Stimulated activated naive CD4-positive, alpha-beta T cell (primary cell): Measurements from ENCODE around the gene FGF12.

Experiments
- DNase-seq, 6 experiments: peaks; one replicate each; lab custom pipeline; 2025; lab: John Stamatoyannopoulos, UW

FGF12 gene

DNA sequence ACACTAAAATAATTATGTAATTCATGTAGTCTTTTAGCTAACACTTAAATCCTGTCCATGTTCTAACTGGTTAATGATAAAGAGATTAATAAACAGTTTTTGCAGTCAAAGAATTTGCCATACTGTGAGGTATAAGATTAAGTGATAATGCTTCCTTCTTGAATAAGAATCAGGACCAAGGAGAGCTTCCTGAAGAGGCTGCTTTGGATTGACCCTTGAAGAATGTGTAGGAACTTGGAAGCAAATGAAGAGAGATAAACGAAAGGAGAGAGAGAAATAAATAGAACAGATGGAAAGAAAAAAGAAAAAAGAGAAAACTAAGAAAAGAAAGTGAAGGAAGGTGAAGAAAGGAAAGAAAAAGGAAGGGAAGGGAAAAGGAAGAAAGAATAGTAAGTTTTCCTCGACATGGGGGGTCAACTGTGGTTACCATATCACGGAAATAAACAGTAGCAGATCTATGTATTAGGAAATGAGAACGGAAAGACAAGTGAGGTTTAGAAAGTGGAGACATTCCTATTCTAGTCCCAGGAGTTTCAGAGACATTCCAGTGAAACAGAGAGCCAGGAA, 539.8 kb downstream of the FGF12 start:
- DNase-seq, result no peak

GRCh38 chr3:192186498-192186897, 540.8 kb downstream of the FGF12 start:
- DNase-seq, result no peak

DNA sequence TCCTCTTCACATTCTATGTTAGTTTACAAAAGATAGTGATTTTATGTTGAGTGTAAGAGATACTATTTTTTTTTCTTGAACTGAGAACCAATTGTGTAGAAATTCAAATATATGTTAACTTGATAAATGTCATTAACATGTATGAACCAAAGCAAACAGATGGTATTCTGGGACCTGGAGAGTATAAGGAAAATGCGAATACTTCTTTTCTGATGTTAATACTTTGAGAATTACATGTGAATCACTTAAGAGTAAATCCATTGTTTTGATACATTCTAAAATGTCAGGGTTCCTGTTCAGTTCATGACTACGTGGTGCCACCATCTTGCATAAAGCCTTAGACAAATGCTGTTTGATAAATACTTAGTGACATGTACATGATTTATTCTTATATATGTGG, 541.3 kb downstream of the FGF12 start:
- DNase-seq, result no peak

- no peak for DNase-seq
Observed at GRCh38 chr3:192183109-192183508, 544.2 kb downstream of the FGF12 start.

- DNase-seq, result no peak
Observed at GRCh38 chr3:192181151-192181550, 546.2 kb downstream of the FGF12 start.

GRCh38 chr3:192177383-192177782, 550.0 kb downstream of the FGF12 start:
- DNase-seq, result no peak

GRCh38 chr3:192174283-192174682, 553.1 kb downstream of the FGF12 start:
- no peak for DNase-seq

DNA sequence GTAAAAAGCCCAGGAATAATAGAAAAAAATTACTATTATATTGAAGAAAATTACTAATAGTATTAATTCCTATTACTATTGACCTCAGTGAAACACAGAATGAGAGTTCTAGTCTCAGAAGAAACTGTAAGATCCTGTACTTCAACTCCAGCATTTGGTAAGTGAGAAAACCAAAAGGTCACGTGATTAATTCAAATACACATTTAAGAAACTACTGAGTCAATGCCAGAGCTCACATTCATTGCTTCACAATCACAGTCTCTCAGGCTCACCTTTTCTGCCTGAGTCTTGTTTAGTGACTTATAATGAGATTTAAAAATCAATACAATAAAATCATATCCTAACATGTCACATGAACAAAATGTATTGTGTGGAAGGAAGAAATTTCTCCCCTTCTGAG, 556.1 kb downstream of the FGF12 start:
- DNase-seq, result no peak

GRCh38 chr3:192170659-192171058, 556.7 kb downstream of the FGF12 start:
- DNase-seq, result no peak

GRCh38 chr3:192170031-192170430, 557.3 kb downstream of the FGF12 start:
- DNase-seq, result no peak

- no peak for DNase-seq
Observed at GRCh38 chr3:192169332-192169915, 557.9 kb downstream of the FGF12 start.

DNA sequence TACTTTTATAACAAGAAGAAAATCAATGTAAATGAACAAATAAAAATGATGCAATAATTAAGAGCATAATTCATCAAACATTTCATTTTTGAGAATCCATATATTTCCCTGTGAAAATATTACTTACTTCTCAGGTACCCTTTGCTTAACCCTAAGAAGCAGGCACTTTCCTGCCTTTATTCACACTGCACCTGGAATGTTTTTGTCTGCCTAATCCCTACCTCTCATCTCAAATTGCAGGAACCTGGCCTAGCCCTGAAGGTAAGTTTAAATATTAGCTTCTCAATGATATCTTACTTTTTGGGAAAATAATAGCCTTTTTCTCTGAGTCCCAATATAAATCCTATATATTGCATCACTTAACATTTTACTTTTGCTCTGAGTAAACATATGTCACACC, 559.1 kb downstream of the FGF12 start:
- DNase-seq, result no peak

DNA sequence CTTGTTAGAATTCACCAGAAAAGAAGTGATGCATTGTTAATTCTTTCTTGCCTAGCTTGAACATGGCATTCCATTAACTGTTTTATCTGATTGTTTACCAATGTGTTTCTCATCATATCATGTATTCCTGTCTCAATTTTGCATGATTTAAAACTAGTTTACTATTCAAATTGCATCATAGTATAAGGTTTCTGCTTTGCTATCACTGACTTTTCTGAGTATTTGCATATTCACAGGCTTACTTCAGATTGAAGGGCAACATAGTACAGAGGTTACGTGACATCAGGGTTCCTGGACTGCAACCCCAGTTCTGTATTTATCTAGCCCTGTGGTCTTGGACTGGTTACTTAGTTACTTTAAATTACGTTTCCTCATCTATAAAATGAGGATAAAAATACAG, 561.8 kb downstream of the FGF12 start:
- DNase-seq, result no peak

DNA sequence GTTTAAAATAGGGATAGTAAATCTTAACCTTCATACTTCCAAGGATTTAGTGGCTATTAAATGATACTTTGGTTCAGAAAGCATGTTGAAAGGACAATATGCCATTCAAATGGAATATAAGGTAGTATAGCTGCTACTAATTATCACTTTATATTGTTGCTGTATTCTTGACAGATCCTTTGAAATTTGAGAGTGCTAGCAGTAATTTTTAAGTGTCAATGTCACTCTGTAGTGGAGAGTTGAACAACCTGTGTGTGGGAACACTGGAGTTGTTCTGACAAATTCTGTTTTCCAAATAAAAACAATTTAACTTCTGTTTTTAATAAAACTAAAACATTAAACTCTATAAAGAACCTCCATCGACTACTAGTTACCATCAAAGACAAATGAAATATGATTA, 565.7 kb downstream of the FGF12 start:
- no peak for DNase-seq

DNA sequence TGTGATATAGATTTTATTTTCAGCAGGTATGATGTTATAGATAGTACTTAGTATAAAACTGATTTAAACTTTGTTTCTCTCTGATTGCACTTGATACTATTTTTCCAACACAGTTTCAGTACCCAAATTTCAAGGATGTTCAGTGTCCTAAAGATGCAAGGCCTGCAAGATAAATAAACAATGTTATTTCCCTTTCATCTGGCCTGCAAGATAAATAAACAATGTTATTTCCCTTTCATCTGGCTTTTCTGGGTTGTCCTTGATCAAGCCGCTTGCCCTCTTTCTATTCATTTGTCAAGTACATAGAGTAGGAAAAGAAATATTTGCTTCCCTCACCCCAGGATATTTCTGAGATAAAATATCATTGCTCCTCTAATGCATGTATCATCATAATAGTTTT, 571.0 kb downstream of the FGF12 start:
- DNase-seq, result no peak

DNA sequence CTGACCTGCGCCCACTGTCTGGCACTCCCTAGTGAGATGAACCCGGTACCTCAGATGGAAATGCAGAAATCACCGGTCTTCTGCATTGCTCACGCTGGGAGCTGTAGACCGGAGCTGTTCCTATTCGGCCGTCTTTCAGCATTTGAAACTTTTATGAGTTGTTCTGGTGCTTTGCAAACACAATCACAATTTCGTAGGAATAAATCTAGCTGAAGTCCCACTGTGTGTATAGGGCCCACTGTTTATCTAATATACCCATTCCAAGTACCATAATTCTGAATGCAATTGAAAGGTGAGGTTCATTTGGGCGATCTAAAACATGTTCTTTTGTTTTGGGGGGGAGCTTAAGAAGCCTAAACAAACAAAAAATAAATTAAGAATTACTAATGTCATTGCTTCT, 572.1 kb downstream of the FGF12 start:
- DNase-seq, result no peak

DNA sequence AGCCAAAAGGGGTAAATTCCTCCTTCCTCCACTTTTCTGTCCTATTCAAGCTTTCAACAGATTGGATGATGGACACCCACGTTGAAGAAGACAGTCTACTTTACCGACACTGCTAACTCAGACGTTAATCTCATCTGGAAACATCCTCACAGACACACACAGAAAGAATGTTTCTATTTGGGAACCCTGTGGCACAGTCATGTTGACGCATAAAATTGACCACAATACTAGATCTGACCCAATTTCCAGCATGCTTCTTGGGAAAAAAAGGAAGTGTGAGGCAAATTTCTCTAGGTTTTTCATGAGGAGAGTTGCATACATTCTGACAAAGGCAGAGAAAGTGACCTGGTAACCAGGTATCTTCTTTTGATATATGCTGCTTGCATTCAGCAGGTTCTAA, 594.1 kb downstream of the FGF12 start:
- no peak for DNase-seq

GRCh38 chr3:192130534-192131132, 596.7 kb downstream of the FGF12 start:
- no peak for DNase-seq

GRCh38 chr3:192129586-192129985, 597.8 kb downstream of the FGF12 start:
- no peak for DNase-seq

DNA sequence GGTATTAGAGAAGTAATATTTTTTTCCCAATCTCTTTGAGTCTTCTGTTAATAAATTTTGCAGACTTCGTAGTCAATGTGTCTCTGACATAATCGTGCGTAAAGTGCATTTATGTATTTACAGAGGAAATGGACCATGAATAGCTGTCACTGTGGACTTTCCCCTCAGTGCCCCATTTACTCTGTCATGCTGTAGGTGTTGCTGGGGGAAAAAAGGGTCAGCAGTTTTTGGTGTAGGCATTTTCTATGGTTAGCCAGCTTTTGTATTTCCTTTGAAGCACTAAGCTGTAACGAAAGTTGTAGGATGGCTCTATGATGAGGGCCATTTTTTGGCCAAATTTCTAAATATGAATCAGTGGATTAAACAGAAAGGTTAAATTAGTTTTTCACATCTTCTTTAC, 598.4 kb downstream of the FGF12 start:
- DNase-seq, result no peak

- no peak for DNase-seq
Observed at GRCh38 chr3:192128060-192128459, 599.3 kb downstream of the FGF12 start.

DNA sequence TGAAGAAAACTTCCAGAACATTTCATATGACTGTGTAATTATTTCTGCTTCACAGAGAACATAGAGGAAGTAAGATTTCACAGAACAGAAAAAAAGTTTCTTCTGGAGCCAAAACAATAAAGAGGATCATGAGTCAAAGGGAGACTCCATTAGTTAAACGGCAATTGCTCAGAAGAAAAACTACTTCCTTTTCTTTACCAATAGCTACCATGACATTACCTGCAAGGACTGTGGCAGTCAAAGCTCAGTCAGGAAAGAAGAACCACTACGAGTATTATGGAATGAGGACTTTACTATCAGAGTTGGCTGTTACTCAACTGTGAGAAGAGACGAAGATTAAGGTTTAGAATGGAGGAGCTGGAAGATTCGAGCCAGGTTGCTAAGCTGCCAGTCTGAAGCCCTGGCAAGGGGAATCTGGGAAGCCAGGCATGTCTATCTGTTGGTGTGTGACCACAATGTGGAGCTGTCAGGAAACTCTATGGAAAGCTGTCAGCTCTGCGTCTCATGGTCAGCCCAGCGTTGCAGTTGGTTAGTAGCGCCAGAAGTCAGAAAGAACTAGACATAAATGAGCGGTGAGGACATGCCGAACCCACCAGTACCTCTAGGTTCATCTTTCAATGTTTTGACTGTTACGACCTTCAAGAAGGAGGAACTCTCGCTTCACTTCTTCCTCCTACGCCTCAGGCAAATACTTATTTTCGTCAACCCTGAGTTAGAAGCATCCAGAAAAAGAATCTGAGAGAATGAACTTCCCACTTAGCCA, 604.3 kb downstream of the FGF12 start:
- DNase-seq, result no peak

DNA sequence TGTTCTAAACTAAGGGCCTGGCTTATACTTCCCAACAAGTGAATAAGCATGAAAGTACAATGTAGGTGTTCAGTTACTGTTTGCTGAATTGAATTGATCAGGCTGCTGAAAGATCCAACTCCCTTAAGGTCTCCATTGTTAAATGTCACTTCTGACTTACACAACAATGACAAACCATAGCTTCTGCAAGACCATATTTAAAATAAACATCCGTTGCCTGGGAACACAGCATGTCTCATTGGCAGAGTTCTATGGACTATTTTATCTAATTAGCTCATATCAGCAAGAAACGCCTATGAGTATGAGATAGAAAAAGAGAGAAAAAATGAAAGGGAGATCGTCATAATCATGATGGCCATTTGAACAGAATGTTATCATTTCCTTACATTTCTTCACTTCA, 605.4 kb downstream of the FGF12 start:
- DNase-seq, result no peak
